Measurements from ENCODE around the gene HS6ST3.

DNA sequence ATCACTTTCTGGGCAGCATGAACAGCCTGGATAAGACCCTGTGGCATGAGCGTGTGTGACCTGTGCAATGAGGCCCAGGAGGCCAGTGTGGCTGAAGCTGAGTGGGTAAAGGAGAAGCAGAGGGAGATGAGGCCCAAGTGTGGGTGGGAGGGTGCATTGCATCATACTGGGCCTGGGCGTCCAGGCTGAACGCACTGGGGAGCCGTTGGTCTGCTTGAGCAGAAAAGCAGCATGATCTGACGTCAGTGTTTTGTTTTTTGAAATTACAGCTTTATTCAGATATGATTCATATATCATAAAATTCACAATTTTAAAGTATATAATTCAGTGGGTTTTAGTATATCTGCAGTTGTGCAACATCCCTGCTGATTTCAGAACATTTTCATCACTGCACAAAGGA lies 409.7 kb downstream of the HS6ST3 start:
- no peak for TF ChIP-seq EZH2 (IDR thresholded peaks at IDR 0.05; ENCODE audit: low read length, missing control alignments)
- TF ChIP-seq CTCF (conservative IDR thresholded peaks at IDR 0.05 in 1 of 2, IDR thresholded peaks at IDR 0.05 in 1 of 2; ENCODE audit: low read depth in 1 of 2, low read length in 2 of 2): no peak
